Lower leg skin (tissue), 3 donors: ENCODE results near the gene TMOD2.

Experiments used
- CTCF ChIP-seq, 3 donors: fragments of 450-650 bp; IDR thresholded peaks; one replicate each; pipeline ENCODE4 v1.5.1; 2016; ENCODE audit warnings: antibody characterized with exemption in 3 of 3, mild to moderate bottlenecking in 3 of 3, moderate library complexity in 2 of 3
- POLR2A ChIP-seq, 2 donors: fragments of 450-650 bp; IDR thresholded peaks; one replicate each; pipeline ENCODE4 v1.6.1; 2016 to 2017; ENCODE audit warnings: antibody characterized with exemption in 2 of 2, mild to moderate bottlenecking in 1 of 2, moderate library complexity in 1 of 2

- TF ChIP-seq POLR2A (IDR thresholded peaks at IDR 0.05) (no peak), CTCF (IDR thresholded peaks at IDR 0.05) (no peak)
Observed at GRCh38 chr15:51708013-51708412, 43.4 kb upstream of the TMOD2 start.
